SK-N-MC (cell line): ENCODE data around the gene PURA.
A peak's percentile ranks its signal among the peaks of the same experiment; 100 is the strongest.

ENCODE experiments used
- EZH2 ChIP-seq: fragments of 200-600 bp; sonication (generic); IDR thresholded peaks from one replicate; pipeline ENCODE4 v1.6.1; 2017; ENCODE audit warnings: antibody characterized with exemption
- FOXP2 ChIP-seq: optimal IDR thresholded peaks from 2 replicates; pipeline ENCODE3; 2011; ENCODE audit warnings: mild to moderate bottlenecking, moderate library complexity; ENCODE audit not compliant: insufficient read depth; ENCODE audit errors: extremely low read length, control extremely low read depth
- POLR2AphosphoS5 ChIP-seq: IDR thresholded peaks from 2 replicates; pipeline ENCODE4 v1.6.1; 2012; ENCODE audit warnings: mild to moderate bottlenecking, low read depth, low read length, borderline replicate concordance

GRCh38 chr5:140113699-140114263 is at the start of gene PURA:
- TF ChIP-seq POLR2AphosphoS5 (peak; percentile 86), FOXP2 (no peak), EZH2 (no peak)
